ENCODE measurements around the gene ANKH.

Gene ANKH

GRCh38 chr5:14765587-14765986 is 106.0 kb downstream of the ANKH start:
- TF ChIP-seq, protein P1, sequence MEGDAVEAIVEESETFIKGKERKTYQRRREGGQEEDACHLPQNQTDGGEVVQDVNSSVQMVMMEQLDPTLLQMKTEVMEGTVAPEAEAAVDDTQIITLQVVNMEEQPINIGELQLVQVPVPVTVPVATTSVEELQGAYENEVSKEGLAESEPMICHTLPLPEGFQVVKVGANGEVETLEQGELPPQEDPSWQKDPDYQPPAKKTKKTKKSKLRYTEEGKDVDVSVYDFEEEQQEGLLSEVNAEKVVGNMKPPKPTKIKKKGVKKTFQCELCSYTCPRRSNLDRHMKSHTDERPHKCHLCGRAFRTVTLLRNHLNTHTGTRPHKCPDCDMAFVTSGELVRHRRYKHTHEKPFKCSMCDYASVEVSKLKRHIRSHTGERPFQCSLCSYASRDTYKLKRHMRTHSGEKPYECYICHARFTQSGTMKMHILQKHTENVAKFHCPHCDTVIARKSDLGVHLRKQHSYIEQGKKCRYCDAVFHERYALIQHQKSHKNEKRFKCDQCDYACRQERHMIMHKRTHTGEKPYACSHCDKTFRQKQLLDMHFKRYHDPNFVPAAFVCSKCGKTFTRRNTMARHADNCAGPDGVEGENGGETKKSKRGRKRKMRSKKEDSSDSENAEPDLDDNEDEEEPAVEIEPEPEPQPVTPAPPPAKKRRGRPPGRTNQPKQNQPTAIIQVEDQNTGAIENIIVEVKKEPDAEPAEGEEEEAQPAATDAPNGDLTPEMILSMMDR (IDR thresholded peaks at IDR 0.05; ENCODE audit: insufficient read depth, low read depth, low read length, missing control alignments): no peak
- H3K4me3 ChIP-seq (ENCODE audit: low read length): no peak overlapping the region
- no peak for DNase-seq (ENCODE audit: low read depth)

DNA sequence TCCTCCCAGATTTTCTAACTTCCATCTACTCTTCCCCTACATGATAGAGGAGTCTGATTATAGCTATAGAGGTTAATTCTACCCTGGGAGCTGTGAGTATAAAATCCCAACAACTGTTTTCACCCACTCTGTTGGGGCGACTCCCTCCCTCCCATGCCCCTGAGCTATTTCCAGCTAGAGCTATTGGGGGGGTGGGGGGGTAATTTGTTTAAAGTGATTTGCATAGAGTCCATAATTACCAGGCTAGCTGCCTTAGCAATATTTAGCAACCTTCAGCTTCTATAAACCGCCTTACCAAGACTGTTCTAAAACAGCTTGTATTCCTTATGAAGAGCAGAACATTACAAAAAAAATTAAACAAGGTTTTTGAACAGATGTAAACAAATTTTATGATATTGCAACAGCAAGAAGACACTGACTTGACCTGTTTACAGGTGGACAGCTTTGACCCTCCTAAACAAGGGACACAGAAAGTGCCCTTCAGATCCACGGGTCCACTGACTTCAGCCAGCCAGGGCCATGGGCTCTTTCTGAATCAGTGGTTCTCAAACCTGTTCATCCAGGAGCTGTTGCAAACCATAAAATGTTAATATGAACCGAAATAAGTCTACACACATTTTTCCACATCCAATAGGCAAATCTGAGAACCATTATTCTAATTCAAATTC is 108.9 kb downstream of the ANKH start:
- no peak for DNase-seq (ENCODE audit: low read depth)
- no peak overlapping the region for H3K4me3 ChIP-seq (ENCODE audit: low read length)
- TF ChIP-seq, protein P1 (IDR thresholded peaks at IDR 0.05; ENCODE audit: insufficient read depth, low read depth, low read length, missing control alignments): no peak

DNA sequence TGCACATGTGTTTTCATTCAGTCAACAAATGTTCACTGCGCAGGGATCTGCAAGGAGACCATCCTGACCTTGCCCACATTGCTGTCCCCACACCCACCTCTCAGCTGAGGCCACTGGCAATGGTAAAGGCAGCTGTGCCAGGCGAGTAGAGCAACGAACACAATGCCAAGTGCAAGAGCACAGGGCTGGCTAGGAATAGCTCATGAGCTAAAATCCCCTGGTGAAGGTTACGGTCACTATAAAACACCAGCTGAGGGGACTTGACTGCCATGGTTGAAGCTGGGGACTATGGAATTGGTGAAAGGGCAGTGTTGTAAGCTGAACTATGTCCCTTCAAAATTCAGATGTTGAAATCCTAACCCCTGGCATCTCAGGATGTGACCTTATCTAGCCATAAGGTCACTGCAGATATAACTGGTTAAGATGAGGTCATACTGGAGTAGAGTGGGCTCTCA is 111.0 kb downstream of the ANKH start:
- TF ChIP-seq, protein P1 (IDR thresholded peaks at IDR 0.05; ENCODE audit: insufficient read depth, low read depth, low read length, missing control alignments): no peak
- DNase-seq (ENCODE audit: low read depth): no peak
- no peak overlapping the region for H3K4me3 ChIP-seq (ENCODE audit: low read length)

DNA sequence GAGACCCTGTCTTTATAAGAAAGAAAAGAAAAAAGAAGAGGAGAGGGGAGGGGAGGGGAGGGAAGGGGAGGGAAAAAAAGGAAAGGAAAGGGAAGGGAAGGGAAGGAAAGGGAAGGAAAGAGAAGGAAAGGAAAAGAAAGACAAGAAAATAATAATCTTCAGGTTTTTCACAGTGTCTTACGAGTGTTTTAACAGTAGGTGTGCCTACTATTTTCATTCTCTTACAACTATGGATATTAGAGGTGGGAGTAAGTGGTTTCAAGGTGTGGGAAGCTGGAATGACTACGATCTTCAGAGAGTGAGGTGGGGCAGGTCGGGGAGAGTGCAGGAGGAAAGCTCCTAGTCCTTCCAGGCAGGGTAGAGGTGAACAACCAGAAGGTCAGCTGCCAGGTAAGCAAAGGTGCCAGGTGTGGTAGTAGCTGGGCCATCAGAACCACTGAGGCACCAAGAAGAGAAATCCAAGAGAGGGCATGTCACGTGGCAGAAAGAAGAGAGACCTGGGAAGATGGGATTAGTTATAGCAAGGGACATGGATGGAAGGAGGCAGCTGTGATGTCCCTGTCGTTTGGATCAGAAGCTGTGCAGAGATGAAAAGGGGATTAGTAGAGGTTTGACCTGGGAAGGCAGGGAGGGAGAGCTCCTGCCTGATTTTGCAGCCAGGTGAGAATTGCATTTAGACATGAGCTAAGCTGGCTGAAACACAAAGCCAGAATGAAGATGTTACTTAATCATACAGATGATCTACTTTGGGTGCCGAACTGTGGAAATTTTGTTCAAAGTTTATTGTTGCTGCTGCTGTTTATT is 111.6 kb downstream of the ANKH start:
- H3K4me3 ChIP-seq (ENCODE audit: low read length): no peak overlapping the region
- TF ChIP-seq, protein P1 (IDR thresholded peaks at IDR 0.05; ENCODE audit: insufficient read depth, low read depth, low read length, missing control alignments): no peak
- DNase-seq (ENCODE audit: low read depth): no peak

- TF ChIP-seq, protein P1 (IDR thresholded peaks at IDR 0.05; ENCODE audit: insufficient read depth, low read depth, low read length, missing control alignments): no peak
- DNase-seq (ENCODE audit: low read depth): no peak
- H3K4me3 ChIP-seq (ENCODE audit: low read length): no peak overlapping the region
Observed at GRCh38 chr5:14757850-14758249, 113.7 kb downstream of the ANKH start.

- no peak for DNase-seq (ENCODE audit: low read depth)
- TF ChIP-seq, protein P1 (IDR thresholded peaks at IDR 0.05; ENCODE audit: insufficient read depth, low read depth, low read length, missing control alignments): no peak
- no peak overlapping the region for H3K4me3 ChIP-seq (ENCODE audit: low read length)
Observed at GRCh38 chr5:14756478-14756877, 115.1 kb downstream of the ANKH start.
